K562 (cell line): ENCODE data around the gene EDDM3A. TPM values are rescaled to one million over a fixed set of nuclear protein-coding genes. Genes with fewer than 3 reads are reported as not detected.

Source experiments
- ATAC-seq: fragments of 200-7000 bp; cut with Tn5 transposase; 3 replicates; pipeline ENCODE4 v1.9.1; 2020; ENCODE audit warnings: moderate library complexity
- BruUV-seq: library from RNA; stranded (reverse); fragments of 400-500 nt; replicated peaks from 2 replicates; lab custom pipeline; 2021; lab: Mats Ljungman, UMichigan
- CTCF ChIA-PET: fragments of 300-600 bp; formaldehyde crosslinking; extraction: SDS; loops from one replicate; lab custom pipeline; 2021; ENCODE audit warnings: low intra/inter-chr PET ratio; lab: Yijun Ruan, JAX
- POLR2A ChIA-PET: fragments of 300-600, 350-650 bp; sonication (Branson Sonifier 250); formaldehyde crosslinking; extraction: SDS; loops from one replicate; lab custom pipeline; 2021; ENCODE audit warnings: antibody characterized with exemption, inconsistent platforms; lab: Yijun Ruan, JAX
- DNase-seq, 4 experiments: peaks; one replicate each; pipeline versions ENCODE4 v3.0.0 to v3.0.0-alpha.2; 2011 to 2018; ENCODE audit warnings: low spot score in 3 of 4, mixed read lengths in 3 of 4; ENCODE audit errors: extremely low read depth in 1 of 4
- FAIRE-seq: peaks from 2 replicates; lab custom pipeline; 2011; peaks lifted over from hg19 to GRCh38; lab: Jason Lieb, UNC
- H2AFZ ChIP-seq: 2 replicates; pipeline ENCODE4 v1.6.0; 2011; ENCODE audit warnings: low read depth, low read length, control low read depth, inconsistent platforms
- H3K27ac ChIP-seq: fragments of 200-600 bp; 3 replicates; pipeline ENCODE4 v1.8.0; 2011; ENCODE audit warnings: low read depth, mild to moderate bottlenecking, control low read depth, inconsistent platforms, low read length, moderate library complexity, mixed read lengths; ENCODE audit errors: extremely low read depth
- H3K27me3 ChIP-seq, 2 experiments: fragments of 300-600 bp in 1 of 2; 2 replicates in 1 of 2; 3 replicates in 1 of 2; pipeline versions ENCODE4 v1.6.0 to v1.8.0; 2011; ENCODE audit warnings: inconsistent platforms in 2 of 2, low read length in 2 of 2, mild to moderate bottlenecking in 1 of 2, mixed read lengths in 1 of 2, moderate library complexity in 1 of 2; ENCODE audit not compliant: control insufficient read depth in 2 of 2, insufficient read depth in 2 of 2
- H3K36me3 ChIP-seq: fragments of 300-600 bp; 3 replicates; pipeline ENCODE4 v1.8.0; 2011; ENCODE audit warnings: mild to moderate bottlenecking, low read length, inconsistent platforms; ENCODE audit not compliant: control insufficient read depth, insufficient read depth
- H3K4me1 ChIP-seq, 2 experiments: fragments of 200-600 bp in 1 of 2; replicated peaks in 1 of 2; 2 replicates in 1 of 2; 3 replicates in 1 of 2; pipeline versions ENCODE4 v1.5.1 to v1.8.0; 2011; ENCODE audit warnings: inconsistent platforms in 2 of 2, low read length in 2 of 2, mild to moderate bottlenecking in 1 of 2, mixed read lengths in 1 of 2, moderate library complexity in 1 of 2; ENCODE audit not compliant: control insufficient read depth in 2 of 2, insufficient read depth in 2 of 2
- H3K4me2 ChIP-seq: 2 replicates; pipeline ENCODE4 v1.6.1; 2011; ENCODE audit warnings: low read length, control low read depth, inconsistent platforms, mixed read lengths; ENCODE audit not compliant: insufficient read depth
- H3K4me3 ChIP-seq: fragments of 200-600 bp; sonication (generic), shearing (Covaris generic); 2 replicates; pipeline ENCODE4 v1.5.1; 2016; ENCODE audit warnings: control low read depth, inconsistent platforms
- H3K79me2 ChIP-seq: fragments of 200-600 bp; 3 replicates; pipeline ENCODE4 v1.8.0; 2011; ENCODE audit warnings: low read length, inconsistent platforms; ENCODE audit not compliant: control insufficient read depth, insufficient read depth
- H3K9ac ChIP-seq, 2 experiments: 2 replicates each; pipeline versions ENCODE4 v1.6.0 to v1.6.1; 2011; ENCODE audit warnings: low read depth in 2 of 2, low read length in 2 of 2, control low read depth in 1 of 2, inconsistent platforms in 1 of 2, mild to moderate bottlenecking in 1 of 2, mixed read lengths in 1 of 2; ENCODE audit not compliant: insufficient read depth in 1 of 2
- H3K9me1 ChIP-seq: one replicate; pipeline ENCODE4 v1.6.0; 2011; ENCODE audit warnings: inconsistent platforms, mild to moderate bottlenecking, low read length, moderate library complexity; ENCODE audit not compliant: control insufficient read depth, insufficient read depth
- H3K9me3 ChIP-seq: replicated peaks from 2 replicates; pipeline ENCODE4 v1.5.1; 2011; ENCODE audit warnings: low read depth, low read length, inconsistent platforms; ENCODE audit not compliant: control insufficient read depth, insufficient read depth
- H4K20me1 ChIP-seq: replicated peaks from 2 replicates; pipeline ENCODE4 v1.6.1; 2011; ENCODE audit warnings: low read length, inconsistent platforms, mixed read lengths; ENCODE audit not compliant: control insufficient read depth, insufficient read depth
- EGR1 ChIP-seq: fragments of 450-650 bp; conservative IDR thresholded peaks from 2 replicates; pipeline ENCODE4 v1.6.1; 2017; ENCODE audit warnings: mild to moderate bottlenecking
- ILF3 ChIP-seq: fragments of 450-650 bp; IDR thresholded peaks from 2 replicates; pipeline ENCODE4 v1.6.1; 2018; ENCODE audit warnings: antibody characterized with exemption, mild to moderate bottlenecking, moderate library complexity, borderline replicate concordance
- NUFIP1 ChIP-seq: fragments of 450-650 bp; IDR thresholded peaks from 2 replicates; pipeline ENCODE4 v1.6.1; 2018; ENCODE audit not compliant: partially characterized antibody
- OTX1 ChIP-seq: fragments of 450-650 bp; formaldehyde crosslinking; IDR thresholded peaks from 2 replicates; pipeline ENCODE4 v1.4.0; 2022; ENCODE audit warnings: mild to moderate bottlenecking
- POLR2B ChIP-seq: fragments of 450-650 bp; IDR thresholded peaks from 2 replicates; pipeline ENCODE4 v1.6.1; 2018; ENCODE audit warnings: low read depth; ENCODE audit not compliant: partially characterized antibody
- PURB ChIP-seq: sonication (generic); formaldehyde crosslinking; IDR thresholded peaks from 2 replicates; pipeline ENCODE4 v1.9.0; 2021; ENCODE audit warnings: low read depth, mild to moderate bottlenecking, missing genetic modification reagents
- RHOXF2B ChIP-seq: fragments of 250-450 bp; sonication (Bioruptor Pico); conservative IDR thresholded peaks from 2 replicates; pipeline ENCODE4 v1.5.1; 2021
- SIX5 ChIP-seq, 2 experiments: IDR thresholded peaks; 2 replicates each; pipeline ENCODE4 v1.6.1; 2011; ENCODE audit warnings: low read length in 2 of 2, borderline replicate concordance in 1 of 2, low read depth in 1 of 2, mild to moderate bottlenecking in 1 of 2, moderate library complexity in 1 of 2; ENCODE audit not compliant: insufficient read depth in 1 of 2
- SREBF1 ChIP-seq: fragments of 150-350 bp; IDR thresholded peaks from 2 replicates; pipeline ENCODE4 v1.6.1; 2014; ENCODE audit warnings: antibody characterized with exemption, low read depth, low read length, borderline replicate concordance
- ZNF12 ChIP-seq: sonication (generic); formaldehyde crosslinking; IDR thresholded peaks from 2 replicates; pipeline ENCODE4 v1.4.0; 2020; ENCODE audit warnings: mild to moderate bottlenecking, missing genetic modification reagents
- ZNF124 ChIP-seq: sonication (generic); formaldehyde crosslinking; IDR thresholded peaks from 2 replicates; pipeline ENCODE4 v1.8.1; 2022; ENCODE audit warnings: missing genetic modification reagents
- ZNF316 ChIP-seq: fragments of 450-650 bp; IDR thresholded peaks from 2 replicates; pipeline ENCODE4 v1.6.1; 2016
- ZNF561 ChIP-seq: fragments of 450-650 bp; formaldehyde crosslinking; conservative IDR thresholded peaks from 2 replicates; pipeline ENCODE4 v1.4.0; 2020; ENCODE audit warnings: mild to moderate bottlenecking, moderate library complexity
- ZNF740 ChIP-seq, 3 experiments: fragments of 200-800 bp in 1 of 3; sonication (Bioruptor generic) in 1 of 3; sonication (generic) in 1 of 3; formaldehyde crosslinking in 1 of 3; IDR thresholded peaks; 2 replicates each; pipeline versions ENCODE4 v1.6.1 to v1.8.0; 2016 to 2022; ENCODE audit warnings: mild to moderate bottlenecking in 2 of 3, missing compliant biosample characterization in 2 of 3, missing genetic modification characterization in 2 of 3, missing genetic modification reagents in 1 of 3
- ZNF76 ChIP-seq: fragments of 250-450 bp; sonication (Bioruptor Pico); IDR thresholded peaks from 2 replicates; pipeline ENCODE4 v1.4.0; 2020; ENCODE audit warnings: mild to moderate bottlenecking, moderate library complexity, borderline replicate concordance
- WGBS: fragments of 100-300 bp; shearing (Covaris generic); methylation state at CpG from one replicate; pipeline ENCODE4 v1.1.6; 2016; ENCODE audit warnings: low coverage, mixed read lengths; ENCODE audit not compliant: insufficient coverage; ENCODE audit errors: missing lambda C conversion rate; 5-methylcytosine and 5-hydroxymethylcytosine counted together
- in situ Hi-C: fragments of 300-500 bp; cut with MboI; formaldehyde crosslinking; loops from 4 replicates; pipeline ENCODE4 v1.15.0; 2018; ENCODE audit warnings: inconsistent platforms, mixed read lengths
- intact Hi-C: fragments of 100-400 bp; cut with micrococcal nuclease; formaldehyde crosslinking; loops from 2 replicates; pipeline ENCODE4 v1.14.2; 2022
- polyA plus RNA-seq, 8 experiments: library from polyadenylated mRNA; depleted of rRNA in 4 of 8; stranded (reverse) in 5 of 8; unstranded in 3 of 8; fragments of >200 nt; fragmentation: Nextera tagmentation in 2 of 8; fragmentation: Illumina TruSeq in 1 of 8; extraction: Ambion mirVana in 2 of 8; extraction: Trizol in 1 of 8; gene quantifications; 2 replicates each; pipeline versions ENCODE4 v1.2.1 to v1.2.3, GENCODE V29; 2011 to 2014; ENCODE audit warnings: inconsistent platforms in 1 of 8, missing spikeins in 1 of 8
- total RNA-seq, 7 experiments: library from RNA; depleted of rRNA in 6 of 7; stranded (reverse); fragments of >200 nt in 6 of 7; fragmentation: Illumina TruSeq in 2 of 7; extraction: Trizol in 2 of 7; gene quantifications; 2 replicates each; pipeline versions ENCODE4 v1.2.1 to v1.2.3, GENCODE V29; 2011 to 2021; ENCODE audit warnings: low replicate concordance in 1 of 7
- TF ChIP-seq, protein P1 (sequence below), 2 experiments: fragments of 150-350 bp in 1 of 2; IDR thresholded peaks; 2 replicates each; pipeline ENCODE4 v1.6.1; 2012 to 2016; ENCODE audit warnings: low read depth in 2 of 2, low read length in 2 of 2, mild to moderate bottlenecking in 1 of 2, moderate library complexity in 1 of 2
- TF ChIP-seq, protein P2 (sequence below): fragments of 450-650 bp; IDR thresholded peaks from 2 replicates; pipeline ENCODE4 v1.6.1; 2016; ENCODE audit warnings: antibody characterized with exemption

The EDDM3A gene
- total and polyA plus RNA-seq, 9 of the 15 experiments (the other 6 are each of a cell fraction or from before 2014, with no cell fraction given) = not detected

GRCh38 chr14:20698018-20698329 is 47.7 kb upstream of the EDDM3A start (continued):
- TF ChIP-seq ZNF740 (CRISPR knock-in tag; IDR thresholded peaks at IDR 0.05) (no peak), ZNF740 (tag; IDR thresholded peaks at IDR 0.05) (no peak), ZNF124 (CRISPR knock-in tag) (no peak), ZNF12 (CRISPR knock-in tag) (no peak)
- TF ChIP-seq, protein P1, sequence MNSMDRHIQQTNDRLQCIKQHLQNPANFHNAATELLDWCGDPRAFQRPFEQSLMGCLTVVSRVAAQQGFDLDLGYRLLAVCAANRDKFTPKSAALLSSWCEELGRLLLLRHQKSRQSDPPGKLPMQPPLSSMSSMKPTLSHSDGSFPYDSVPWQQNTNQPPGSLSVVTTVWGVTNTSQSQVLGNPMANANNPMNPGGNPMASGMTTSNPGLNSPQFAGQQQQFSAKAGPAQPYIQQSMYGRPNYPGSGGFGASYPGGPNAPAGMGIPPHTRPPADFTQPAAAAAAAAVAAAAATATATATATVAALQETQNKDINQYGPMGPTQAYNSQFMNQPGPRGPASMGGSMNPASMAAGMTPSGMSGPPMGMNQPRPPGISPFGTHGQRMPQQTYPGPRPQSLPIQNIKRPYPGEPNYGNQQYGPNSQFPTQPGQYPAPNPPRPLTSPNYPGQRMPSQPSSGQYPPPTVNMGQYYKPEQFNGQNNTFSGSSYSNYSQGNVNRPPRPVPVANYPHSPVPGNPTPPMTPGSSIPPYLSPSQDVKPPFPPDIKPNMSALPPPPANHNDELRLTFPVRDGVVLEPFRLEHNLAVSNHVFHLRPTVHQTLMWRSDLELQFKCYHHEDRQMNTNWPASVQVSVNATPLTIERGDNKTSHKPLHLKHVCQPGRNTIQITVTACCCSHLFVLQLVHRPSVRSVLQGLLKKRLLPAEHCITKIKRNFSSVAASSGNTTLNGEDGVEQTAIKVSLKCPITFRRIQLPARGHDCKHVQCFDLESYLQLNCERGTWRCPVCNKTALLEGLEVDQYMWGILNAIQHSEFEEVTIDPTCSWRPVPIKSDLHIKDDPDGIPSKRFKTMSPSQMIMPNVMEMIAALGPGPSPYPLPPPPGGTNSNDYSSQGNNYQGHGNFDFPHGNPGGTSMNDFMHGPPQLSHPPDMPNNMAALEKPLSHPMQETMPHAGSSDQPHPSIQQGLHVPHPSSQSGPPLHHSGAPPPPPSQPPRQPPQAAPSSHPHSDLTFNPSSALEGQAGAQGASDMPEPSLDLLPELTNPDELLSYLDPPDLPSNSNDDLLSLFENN (IDR thresholded peaks at IDR 0.05; ENCODE audit: low read depth in 2 of 2, low read length in 2 of 2) = no peak

DNA sequence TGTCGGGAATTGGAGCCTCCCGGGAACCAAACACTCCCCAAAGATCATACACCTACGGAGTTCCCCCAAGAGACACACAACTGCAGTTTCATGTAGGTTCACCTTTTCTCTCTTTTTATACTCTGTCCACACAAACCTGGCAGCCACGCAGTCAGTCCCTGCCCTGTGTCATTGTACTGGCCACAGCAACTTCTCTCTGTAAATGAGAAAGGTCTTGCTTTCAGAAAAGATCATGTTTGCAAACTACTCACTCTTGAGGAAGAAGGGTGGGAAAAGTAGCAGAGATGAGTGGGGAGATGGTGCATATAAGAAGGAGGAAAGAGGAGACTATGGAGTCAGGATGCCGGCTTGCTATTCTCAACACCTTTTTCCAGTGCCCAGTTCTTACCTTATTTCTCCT is 46.8 kb upstream of the EDDM3A start:
- Histone ChIP-seq H3K4me2 (no peak overlapping the region), H3K9me3 (no peaks in the 10 kb centered on the region), H3K27me3 (peaks cover 3 to 6% of the 10 kb centered on the region in 2 experiments; a peak in 3 of 5 replicates), H3K4me1 (peaks cover 0 to 9% of the 10 kb centered on the region in 2 experiments; a peak in 2 of 5 replicates), H3K36me3 (no peaks in the 10 kb centered on the region), H4K20me1 (no peaks in the 10 kb centered on the region), H3K9ac (no peak overlapping the region), H2AFZ (no peak overlapping the region), H3K4me3 (no peak overlapping the region), H3K27ac (no peak overlapping the region), H3K79me2 (no peaks in the 10 kb centered on the region), H3K9me1 (no peaks in the 10 kb centered on the region)
- BruUV-seq = no TSS peak
- in situ Hi-C loops = no loop called here
- CTCF ChIA-PET = interaction anchor here (1.9 to 3.0 kb wide), 4 partner anchors 157 to 175 kb away, joined by 5 to 42 read pairs (median 12); no protein-coding TSS in a partner anchor
- POLR2A ChIA-PET = no interaction called here
- FAIRE-seq (no peak), DNase-seq (no peak), ATAC-seq (no peak)
- 0% methylated on average over 2 of the region's 5 CpGs for WGBS
- intact Hi-C loops = loop anchor here (5.0 kb wide), 2 partner anchors 173 to 338 kb away; no protein-coding TSS in a partner anchor
- TF ChIP-seq ZNF316 = no peak
- no peak for TF ChIP-seq POLR2B
- no peak for TF ChIP-seq OTX1
- no peak for TF ChIP-seq EGR1
- TF ChIP-seq PURB = no peak
- TF ChIP-seq NUFIP1 = no peak
- no peak for TF ChIP-seq ZNF76 (CRISPR knock-in tag)
- TF ChIP-seq, protein P2, sequence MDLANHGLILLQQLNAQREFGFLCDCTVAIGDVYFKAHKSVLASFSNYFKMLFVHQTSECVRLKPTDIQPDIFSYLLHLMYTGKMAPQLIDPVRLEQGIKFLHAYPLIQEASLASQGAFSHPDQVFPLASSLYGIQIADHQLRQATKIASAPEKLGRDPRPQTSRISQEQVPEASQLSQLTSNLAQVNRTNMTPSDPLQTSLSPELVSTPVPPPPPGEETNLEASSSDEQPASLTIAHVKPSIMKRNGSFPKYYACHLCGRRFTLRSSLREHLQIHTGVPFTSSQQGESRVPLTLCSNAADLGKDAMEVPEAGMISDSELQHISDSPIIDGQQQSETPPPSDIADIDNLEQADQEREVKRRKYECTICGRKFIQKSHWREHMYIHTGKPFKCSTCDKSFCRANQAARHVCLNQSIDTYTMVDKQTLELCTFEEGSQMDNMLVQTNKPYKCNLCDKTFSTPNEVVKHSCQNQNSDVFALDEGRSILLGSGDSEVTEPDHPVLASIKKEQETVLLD = no peak
- no peak for TF ChIP-seq ILF3
- no peak for TF ChIP-seq RHOXF2B (CRISPR knock-in tag)
- no peak for TF ChIP-seq SIX5 (IDR thresholded peaks at IDR 0.05; ENCODE audit: borderline replicate concordance in 1 of 2, insufficient read depth in 1 of 2, low read depth in 1 of 2, low read length in 2 of 2)
- TF ChIP-seq SREBF1 = no peak
- no peak for TF ChIP-seq ZNF561
